NT2/D1 (cell line): ENCODE measurements around the gene RNF113A.

Experiments
- SUZ12 ChIP-seq: IDR thresholded peaks from 2 replicates; pipeline ENCODE4 v1.6.1; 2011; ENCODE audit not compliant: insufficient read length, insufficient read depth; ENCODE audit errors: extremely low read depth
- YY1 ChIP-seq: IDR thresholded peaks from 2 replicates; pipeline ENCODE4 v1.6.1; 2011; ENCODE audit not compliant: insufficient read length, insufficient read depth

DNA sequence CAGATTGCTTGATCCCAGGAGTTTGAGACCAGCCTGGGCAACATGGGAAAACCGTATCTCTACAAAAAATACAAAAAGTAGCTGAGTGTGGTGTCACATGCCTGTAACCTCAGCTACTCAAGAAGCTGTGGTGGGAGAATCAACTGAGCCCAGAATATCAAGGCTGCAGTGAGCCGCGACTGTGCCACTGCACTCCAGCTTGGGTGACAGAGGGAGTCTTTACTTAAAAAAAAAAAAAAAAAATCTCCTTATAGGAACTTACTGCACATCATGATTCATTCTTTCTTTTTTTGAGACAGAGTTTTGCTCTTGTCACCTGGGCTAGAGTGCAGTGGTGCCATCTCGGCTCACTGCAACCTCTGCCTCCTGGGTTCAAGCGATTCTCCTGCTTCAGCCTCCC is 43.1 kb downstream of the RNF113A start:
- no peak for TF ChIP-seq SUZ12
- no peak for TF ChIP-seq YY1
